Stimulated activated CD4-positive, alpha-beta T cell treated with anti-CD3 and anti-CD28 coated beads, Interleukin-1b, Interleukin-23, amount 100 ng/mL, for 4 hours (primary cell): ENCODE results near the gene PPARA.

Experiments
- DNase-seq, 2 donors: peaks; one replicate each; pipeline ENCODE4 v3.0.0-alpha.2; 2020; ENCODE audit warnings: low read depth in 2 of 2

Gene PPARA

GRCh38 chr22:46290843-46291785 is 140.8 kb downstream of the PPARA start:
- DNase-seq = no peak

- no peak for DNase-seq
Measured at GRCh38 chr22:46292173-46292572, 141.8 kb downstream of the PPARA start.

GRCh38 chr22:46292732-46293131 is 142.4 kb downstream of the PPARA start:
- no peak for DNase-seq
